Activated CD8-positive, alpha-beta memory T cell treated with anti-CD3 and anti-CD28 coated beads, Interleukin-2, amount 50 U/mL, for 24 hours (primary cell): Measurements from ENCODE around the gene MRPS6.

Source experiments
- DNase-seq: peaks from one replicate; pipeline ENCODE4 v3.0.0-alpha.2; 2020; ENCODE audit errors: extremely low read depth

MRPS6 gene

DNA sequence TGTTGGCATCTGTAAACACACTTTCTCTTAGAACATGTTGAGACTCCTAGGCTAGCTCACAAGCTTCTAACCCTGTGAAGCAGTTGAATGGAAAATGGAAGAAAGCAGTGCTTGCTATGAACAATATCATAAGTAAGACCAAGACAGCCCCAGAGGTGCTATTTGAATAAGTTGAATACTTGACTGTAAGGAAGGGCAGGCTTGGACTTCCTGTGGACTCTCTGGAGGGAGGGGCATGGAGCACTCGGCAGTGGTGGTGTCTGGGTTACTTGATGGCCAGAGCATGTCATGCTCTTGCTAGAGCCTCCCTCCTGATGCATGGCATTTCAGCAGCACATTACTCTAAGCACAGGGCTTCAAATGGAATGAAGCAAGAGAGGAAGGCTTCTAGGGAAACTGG, 60.0 kb downstream of the MRPS6 start:
- DNase-seq: no peak

GRCh38 chr21:34133802-34134201, 60.4 kb downstream of the MRPS6 start:
- DNase-seq: no peak

GRCh38 chr21:34135330-34135729, 62.0 kb downstream of the MRPS6 start:
- DNase-seq: no peak

GRCh38 chr21:34141373-34141772, 68.0 kb downstream of the MRPS6 start:
- DNase-seq: no peak

DNA sequence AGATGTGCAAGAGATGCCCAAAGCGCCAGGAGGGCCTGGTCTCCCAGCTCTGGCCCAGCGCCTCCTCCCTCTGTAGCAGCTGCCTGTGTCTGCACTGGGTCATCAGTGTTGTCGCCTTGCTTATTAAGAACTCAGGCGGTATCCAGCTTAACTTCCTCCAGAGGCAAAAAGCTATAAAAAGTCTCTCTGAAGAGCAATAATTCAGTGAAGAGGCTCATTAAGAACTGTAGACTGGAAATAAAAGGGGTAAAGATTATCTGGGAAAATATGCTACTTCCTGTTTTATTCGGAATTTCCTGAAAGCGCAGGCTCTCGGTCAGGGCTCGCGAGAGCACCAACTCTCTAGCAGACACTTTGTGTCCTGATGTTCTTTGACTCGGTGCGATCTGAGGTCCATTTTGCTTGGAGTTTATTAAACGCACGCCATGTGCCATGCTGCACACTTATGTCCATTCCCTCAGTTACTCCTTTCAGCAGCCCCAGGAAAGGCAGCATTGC, 70.4 kb downstream of the MRPS6 start:
- DNase-seq: no peak

- DNase-seq: no peak
Observed at GRCh38 chr21:34144224-34144623, 70.8 kb downstream of the MRPS6 start.

DNA sequence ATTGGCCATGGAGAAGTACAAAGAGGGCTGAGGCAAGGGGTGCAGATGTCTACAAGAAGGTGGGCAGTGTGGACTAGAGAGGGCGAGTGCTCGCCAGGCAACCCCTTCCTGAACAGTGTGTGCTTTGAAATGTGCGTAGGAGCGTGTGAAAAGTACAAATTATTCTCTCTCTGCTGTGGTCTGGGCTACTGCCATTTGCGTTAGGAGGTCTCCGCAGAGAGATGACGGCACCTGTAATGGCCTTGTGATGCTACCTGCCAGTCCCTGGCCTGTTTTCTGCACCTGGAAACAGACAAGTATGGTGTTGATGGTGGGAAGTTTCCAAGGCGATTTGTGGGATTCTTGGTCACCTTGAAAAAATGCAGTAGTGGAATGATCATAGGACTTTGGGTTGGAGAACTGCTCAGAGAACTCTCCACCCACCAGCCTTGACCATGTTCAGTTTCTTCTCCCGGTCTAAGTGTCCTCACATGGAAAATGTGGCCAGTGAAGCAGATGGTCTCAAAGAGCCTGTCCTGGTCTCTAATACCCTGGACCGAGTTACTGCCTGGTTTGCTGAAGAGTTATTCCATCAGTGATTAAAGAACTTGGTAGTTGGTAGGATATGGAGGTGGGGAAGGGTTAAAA, 74.5 kb downstream of the MRPS6 start:
- DNase-seq: no peak

DNA sequence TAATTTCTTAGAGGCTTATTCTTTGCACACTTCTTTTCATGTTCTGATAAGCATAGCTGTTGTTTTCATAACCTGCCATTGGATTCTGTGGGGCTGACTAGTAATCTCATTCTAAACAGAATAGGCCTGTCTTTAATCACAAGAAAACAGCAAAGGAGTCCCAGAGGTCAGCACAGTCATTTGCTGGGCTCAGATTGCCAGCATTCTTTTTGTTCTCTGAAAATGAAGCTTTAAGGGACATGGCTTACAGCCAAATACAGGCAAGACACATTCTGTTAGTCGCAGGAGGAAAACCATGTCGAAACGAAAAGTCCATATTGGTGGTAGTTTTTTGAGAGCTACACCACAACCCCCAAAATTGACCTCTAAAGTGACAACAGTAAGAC, 75.0 kb downstream of the MRPS6 start:
- DNase-seq: no peak

DNA sequence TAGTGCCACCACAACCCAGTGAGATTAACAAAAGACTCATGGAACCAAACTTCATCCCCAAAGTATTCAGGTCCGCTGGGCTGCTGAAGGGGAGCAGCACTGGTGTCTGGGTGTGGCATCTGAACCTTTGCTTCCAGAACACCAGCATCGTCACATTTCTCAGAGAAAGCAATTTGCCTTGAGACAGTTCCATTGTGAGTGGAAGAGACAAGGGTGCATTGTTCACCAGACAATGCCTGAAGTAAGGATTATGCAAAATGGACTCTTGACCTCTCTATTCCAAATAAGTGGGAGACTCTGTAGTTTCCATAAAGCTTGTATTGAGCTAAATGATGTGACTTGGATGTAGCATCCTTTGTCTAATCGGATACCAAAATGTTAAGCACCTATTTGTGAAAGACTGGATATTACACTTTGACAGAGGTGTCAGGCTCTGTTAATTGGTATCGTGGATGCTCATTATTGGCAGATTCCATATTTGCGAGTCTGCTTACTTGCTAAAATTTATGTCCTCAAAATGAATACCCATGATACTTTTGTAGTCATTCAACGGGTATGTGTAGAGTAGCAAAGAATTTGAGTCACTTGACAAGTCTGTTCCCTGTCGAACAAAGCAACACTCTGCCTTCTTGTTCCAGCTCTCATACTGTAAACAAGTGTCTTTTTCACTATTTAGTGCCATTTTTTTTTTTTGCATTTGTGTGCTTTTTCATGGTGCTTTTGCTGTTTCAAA, 75.6 kb downstream of the MRPS6 start:
- DNase-seq: no peak

GRCh38 chr21:34152500-34152899, 79.1 kb downstream of the MRPS6 start:
- no peak for DNase-seq

GRCh38 chr21:34154878-34155277, 81.5 kb downstream of the MRPS6 start:
- no peak for DNase-seq

- no peak for DNase-seq
Observed at GRCh38 chr21:34156957-34157356, 83.6 kb downstream of the MRPS6 start.

- DNase-seq: no peak
Observed at GRCh38 chr21:34157521-34157920, 84.1 kb downstream of the MRPS6 start.

DNA sequence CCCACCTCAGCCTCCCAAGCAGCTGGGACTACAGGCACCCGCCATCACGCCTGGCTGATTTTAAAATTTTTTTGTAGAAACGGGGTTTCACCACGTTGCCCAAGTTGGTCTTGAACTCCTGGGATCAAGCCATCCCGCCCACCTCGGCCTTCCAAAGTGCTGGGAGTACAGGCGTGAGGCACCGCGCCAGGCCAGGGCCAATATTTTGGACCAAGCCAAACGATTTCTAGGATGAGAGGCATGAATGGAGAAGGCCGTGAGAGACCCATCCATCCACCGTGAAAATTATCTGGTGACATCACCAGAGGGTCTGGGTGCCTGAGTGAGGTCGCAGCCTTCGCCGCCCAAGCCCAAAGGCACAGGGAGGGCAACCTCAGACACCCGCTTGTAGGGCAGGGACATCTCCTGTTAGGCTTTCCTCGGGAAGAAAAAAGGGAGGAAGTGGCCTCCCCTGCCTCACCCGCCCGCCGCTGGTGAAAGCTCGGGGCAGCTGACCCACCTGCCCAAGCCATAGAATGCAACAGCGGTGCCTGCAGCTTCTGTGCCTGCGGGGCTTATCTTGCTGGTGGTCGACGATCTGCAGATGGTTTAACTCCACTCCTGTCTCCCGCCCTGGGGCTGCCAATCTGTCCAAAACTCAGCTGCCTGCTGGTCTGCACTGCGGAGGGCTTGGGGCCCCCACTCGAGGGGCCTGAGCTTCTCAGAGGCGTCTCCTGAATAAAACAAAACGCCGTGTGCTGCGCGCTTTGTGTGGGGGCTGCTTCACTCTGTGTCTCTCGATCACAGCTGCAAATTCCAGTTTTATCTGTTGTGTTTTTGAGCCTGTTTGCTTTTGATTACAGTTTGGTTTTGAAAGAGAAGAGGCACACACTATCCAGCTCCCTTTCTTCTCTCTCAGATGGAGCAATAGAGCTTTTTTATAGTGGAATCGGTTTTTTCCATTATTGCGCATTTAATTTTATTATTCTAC, 85.8 kb downstream of the MRPS6 start:
- no peak for DNase-seq

DNA sequence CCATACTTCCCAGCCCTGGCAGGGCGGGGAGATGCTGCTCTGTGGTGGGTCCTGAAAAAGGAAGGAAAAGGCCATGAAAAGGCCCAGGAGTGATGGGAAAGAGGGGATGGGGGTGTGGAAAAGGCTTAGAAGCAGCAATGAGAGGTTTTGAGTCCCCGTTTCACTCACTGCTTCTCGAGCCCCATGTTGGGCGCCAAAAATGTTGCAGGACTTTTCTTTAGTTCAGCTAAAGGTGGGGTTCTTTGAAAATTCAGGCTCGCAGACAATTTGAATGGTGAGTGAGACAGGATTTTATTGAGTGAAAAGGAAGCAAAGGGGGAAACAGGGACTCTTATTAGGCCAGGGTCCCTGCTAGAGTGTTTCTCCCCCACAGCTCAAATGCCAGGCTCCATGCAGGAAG, 93.1 kb downstream of the MRPS6 start:
- no peak for DNase-seq

- DNase-seq: no peak
Observed at GRCh38 chr21:34170886-34171285, 97.5 kb downstream of the MRPS6 start.

DNA sequence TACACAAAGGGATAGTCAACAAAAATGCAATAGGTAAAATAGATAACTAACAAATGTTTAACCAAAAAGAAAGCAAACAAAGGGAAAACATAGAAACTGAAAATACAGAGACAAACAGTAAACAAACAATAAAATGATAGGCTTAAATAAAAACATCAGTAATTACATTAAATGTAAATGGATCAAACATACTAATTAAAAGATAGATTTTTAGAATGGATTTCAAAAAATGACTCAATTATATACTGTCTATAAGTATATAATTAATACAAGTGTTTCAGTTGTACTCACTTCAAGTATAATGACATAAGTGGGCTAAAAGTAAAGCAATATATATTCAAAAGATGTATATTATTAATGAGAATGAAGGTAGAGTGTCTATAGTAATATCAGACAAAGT, 101.1 kb downstream of the MRPS6 start:
- DNase-seq: no peak

DNA sequence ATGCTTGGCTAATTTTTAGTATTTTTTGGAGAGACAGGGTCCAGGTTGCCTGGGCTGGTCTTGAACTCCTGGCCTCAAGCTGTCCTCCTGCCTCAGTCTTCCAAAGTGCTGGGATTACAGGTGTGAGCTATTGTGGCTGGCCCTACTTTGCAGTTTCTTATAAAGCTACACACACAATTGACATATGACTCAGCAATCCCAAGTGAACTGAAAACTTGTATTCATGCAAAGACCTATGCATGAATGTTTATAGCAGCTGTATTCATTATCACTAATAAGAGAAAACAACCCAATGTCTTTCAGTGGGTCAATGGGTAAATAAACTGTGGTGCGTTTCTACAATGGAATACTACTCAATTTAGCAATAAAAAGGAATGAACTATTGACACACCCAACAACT, 103.1 kb downstream of the MRPS6 start:
- DNase-seq: no peak

DNA sequence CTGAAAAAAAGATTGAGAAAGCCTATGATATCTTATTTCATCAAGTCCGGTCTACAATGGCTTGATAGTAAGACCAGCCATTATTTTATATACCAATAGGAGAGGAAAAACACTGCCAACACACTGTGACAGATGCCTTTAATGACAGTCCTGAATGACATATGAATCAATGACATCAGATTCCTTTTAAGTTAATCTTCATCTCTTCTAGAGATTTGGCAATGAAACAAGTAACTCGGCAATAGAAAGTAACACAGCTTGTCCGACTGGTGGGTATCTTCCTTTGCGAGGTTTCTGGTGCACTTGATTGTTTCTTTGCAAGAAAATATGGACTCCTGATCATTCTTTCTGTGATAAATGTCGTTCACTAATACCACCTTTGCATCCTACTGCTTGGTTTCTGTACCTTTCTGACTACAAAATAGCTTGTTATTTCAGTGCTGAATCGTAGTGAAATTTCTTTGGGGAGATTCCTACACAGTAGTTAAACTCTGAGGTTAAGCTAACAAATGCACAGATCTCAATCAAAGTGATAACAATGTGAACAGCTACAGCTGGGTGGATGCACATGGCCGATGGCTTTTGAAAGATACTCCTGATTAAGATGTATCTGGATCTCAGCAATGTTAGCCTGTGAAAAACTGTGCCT, 104.7 kb downstream of the MRPS6 start:
- no peak for DNase-seq

DNA sequence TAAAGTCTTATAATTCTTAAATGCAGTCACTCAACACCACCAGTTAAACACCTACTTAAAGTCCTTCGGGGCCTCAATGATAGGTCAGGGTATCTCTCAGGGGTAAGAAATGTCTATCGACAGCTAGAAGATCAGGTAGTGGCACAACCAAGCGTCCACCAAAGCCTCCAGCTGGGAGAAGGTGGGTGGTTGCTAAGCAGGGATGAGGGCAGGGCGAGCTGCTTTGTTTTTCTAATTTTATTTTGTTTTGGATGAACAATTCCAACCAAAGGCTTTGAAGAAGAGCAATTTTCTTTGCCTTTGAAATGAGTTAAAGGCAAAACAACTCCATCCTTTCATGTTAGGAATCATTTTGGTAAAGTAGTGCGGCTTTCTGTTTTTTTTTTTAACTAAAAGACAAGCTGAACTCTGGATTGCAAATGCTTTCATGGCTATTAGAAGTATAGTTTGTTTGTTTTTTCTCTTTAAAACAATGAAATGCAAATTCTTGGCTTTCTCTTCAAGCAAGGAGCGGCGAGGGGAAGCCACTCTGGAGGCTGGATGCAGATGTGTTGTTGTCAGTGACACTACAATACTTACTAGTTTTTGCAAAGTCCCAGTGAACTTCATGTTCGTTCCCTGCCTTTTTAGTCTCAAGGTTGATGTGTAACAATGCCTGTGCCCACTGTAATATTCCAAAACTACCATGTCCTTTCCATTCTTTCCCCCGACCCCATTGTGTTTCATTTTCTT, 106.0 kb downstream of the MRPS6 start:
- DNase-seq: no peak

DNA sequence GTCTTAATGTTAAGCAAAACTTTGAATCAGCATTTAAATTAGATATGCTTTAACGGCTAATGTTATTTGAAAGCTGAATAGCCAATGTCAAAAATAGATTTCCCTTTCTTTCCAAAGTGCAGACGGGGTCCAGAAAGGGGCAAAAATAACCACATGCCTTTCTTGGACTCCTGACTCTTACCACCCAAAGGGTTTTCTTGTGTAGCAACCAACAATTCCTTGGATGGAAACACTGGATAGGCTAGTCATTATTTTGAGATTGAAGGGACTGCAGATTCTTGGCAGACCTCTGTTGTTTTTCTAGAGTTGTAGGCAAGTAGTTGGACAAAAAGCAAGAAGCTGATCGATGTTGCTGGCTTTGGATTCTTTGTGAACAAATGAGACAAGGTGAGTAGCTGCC, 107.0 kb downstream of the MRPS6 start:
- no peak for DNase-seq
